Neural progenitor cell (in vitro differentiated cells): ENCODE measurements around the gene C1QBP.

Experiments used
- CTCF ChIP-seq: fragments of 200-600 bp; sonication (generic); IDR thresholded peaks from 2 replicates; pipeline ENCODE4 v1.5.1; 2017; ENCODE audit warnings: antibody characterized with exemption, mild to moderate bottlenecking
- EZH2 ChIP-seq: fragments of 200-600 bp; sonication (generic); IDR thresholded peaks from 2 replicates; pipeline ENCODE4 v1.6.1; 2017; ENCODE audit warnings: antibody characterized with exemption, mild to moderate bottlenecking, moderate library complexity

- no peak for TF ChIP-seq EZH2
- TF ChIP-seq CTCF, result no peak
Observed at GRCh38 chr17:5446786-5447185, 7.8 kb upstream of the C1QBP start.
